GM18526 (cell line): ENCODE results near the gene ERGIC1.

Source experiments
- POLR2A ChIP-seq: IDR thresholded peaks from 3 replicates; pipeline ENCODE4 v1.6.1; 2011; ENCODE audit not compliant: insufficient read length; ENCODE audit errors: extremely low read depth

ERGIC1 gene

GRCh38 chr5:172919525-172920446 is 85.7 kb downstream of the ERGIC1 start:
- TF ChIP-seq POLR2A, result no peak

DNA sequence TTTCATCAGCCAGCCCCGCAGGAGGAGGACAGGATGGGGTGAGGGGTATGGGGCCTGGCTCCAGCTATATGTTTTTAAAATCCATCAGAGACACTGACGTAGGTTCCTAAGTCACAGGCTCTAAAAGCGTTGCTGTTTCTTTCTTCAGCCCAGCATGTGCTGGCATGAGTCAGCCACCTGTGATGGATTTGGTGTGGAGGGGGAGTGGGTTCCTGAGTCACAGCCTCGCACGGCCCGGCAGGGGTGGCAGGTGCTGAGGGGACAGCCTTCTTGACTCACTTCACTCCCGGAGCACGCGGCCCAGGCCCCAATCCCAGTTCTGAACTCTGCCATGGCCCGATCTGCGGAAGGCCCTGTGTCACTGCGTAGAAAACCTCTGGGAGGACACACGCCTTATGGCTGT is 86.4 kb downstream of the ERGIC1 start:
- no peak for TF ChIP-seq POLR2A

DNA sequence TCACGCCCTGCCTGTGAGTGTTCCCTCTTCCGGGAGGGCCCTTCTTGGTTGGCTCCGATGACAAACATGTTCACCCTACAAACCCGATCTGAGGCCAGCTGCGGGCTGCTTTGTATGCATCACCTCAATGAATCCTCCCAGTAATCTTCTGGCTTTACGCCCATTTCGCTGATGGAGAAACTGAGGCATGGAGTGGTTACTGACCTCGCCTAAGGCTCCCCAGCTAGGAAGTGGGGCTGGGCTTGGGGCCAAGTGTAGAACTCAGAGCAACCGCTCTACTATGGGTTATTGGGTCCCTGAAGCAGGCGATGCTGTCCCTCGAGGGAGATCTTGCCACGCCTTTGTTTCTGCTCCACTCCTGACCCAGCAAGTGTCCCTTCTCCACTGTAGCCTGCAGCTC is 86.9 kb downstream of the ERGIC1 start:
- TF ChIP-seq POLR2A, result no peak

DNA sequence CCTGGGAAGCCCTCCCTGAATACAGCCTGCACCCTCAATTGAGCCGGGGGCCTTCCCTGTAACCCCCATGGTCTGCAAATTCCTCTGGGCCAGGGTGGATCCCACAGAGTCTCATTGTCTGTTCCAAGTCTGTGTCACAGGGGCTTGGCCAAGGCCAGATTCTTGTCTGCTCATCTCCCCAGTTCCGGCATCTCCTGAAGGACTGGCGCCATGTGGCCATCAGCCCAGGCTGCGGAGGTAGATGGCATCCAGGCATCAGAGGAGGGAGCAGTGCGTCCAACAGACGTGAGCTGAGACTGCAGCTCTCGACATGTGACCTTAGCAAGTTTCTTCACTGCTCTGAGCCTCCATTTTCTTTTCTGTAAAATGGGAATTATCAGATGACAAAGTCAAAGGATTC is 87.9 kb downstream of the ERGIC1 start:
- TF ChIP-seq POLR2A, result no peak

- TF ChIP-seq POLR2A, result no peak
Observed at GRCh38 chr5:172923539-172923938, 89.5 kb downstream of the ERGIC1 start.

GRCh38 chr5:172925336-172925948 is 91.4 kb downstream of the ERGIC1 start:
- no peak for TF ChIP-seq POLR2A

DNA sequence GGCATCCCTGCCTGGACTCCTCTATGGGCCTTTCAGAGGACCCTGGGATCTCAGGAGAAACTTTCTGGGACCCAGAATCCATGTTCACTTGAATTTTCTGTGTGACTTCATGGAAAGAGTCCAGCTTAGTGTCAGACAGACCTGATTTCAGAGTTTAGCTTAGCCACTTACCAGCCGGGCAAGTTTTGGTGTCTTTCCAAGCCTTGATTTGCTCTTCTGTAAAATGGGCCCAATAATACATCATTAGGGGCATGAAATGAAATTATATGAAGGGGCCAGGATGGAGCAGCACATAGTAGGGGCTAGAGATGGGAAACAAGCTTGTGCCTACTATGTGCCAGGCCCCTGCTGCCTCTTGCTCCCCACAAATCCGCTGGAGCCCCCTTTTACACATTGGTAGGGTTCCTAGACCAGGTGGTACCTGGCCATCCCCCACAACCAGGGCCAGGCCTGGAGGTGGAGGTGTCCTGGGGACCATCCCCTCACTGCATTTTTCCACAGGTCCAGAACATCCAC is 92.0 kb downstream of the ERGIC1 start:
- TF ChIP-seq POLR2A, result no peak

DNA sequence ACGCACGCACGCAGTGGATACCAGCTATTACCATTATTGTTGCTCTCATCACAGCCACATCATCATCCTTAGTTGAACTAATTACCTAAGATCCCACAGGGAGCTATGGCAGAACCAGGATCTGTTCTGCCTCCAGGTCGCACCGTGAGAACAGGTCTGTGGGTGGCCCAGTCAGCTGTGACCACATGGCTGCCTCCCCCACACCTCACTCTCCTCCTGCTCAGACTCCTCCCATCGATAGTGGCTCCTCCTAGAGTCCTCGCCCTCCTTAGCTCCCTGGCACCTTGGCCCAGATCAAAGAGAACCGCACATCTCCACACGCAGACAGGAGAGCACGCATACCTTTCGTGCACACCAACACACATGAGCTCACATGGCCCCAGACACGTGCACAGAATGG is 92.7 kb downstream of the ERGIC1 start:
- TF ChIP-seq POLR2A, result no peak

DNA sequence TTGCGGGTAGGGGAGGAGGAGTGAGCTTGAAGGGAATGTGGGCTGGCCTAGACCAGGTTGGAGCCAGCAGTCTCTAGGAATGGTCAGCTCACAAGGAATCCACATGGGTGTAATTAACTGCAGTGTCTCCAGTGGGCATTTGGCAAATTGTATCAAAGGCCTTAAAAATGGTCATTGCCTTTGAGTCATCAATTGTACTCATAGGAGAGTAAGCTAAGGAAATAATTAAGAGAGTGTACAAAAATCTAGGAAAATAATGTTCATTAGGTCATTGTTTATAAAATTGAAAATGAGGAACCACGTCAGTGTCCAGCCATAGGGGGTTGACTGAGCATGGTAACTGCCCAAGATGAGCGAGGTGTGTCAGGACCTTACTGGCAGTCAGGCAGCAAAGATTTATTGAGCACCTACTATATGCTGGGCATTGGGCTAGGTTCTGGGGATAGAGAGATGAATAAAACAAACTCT is 95.4 kb downstream of the ERGIC1 start:
- no peak for TF ChIP-seq POLR2A

DNA sequence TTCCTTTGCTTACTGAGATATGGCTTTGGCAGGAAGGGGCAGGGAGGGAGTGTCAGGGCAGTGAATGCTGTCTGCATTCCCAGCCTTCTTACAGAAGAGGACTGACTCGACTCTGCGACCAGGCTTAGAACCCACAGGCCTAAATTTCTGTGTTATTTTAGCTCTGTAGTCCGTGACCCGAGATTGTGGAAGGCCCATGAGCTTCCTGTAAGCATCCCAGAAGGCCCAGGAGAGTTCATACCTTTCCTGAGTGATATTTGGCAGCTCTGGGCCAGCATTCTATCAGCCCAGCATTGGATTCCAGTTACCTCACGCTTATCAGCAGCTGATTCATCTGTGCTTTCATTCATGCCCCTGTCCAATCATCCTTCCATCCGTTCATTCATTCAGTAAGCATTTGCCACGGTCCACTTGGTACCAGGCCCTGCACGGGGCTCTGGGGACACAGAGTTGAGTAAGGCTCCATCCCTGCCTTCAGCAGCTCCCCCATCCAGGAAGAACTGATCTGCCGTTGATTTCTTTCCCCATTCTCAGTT is 97.0 kb downstream of the ERGIC1 start:
- TF ChIP-seq POLR2A, result no peak

DNA sequence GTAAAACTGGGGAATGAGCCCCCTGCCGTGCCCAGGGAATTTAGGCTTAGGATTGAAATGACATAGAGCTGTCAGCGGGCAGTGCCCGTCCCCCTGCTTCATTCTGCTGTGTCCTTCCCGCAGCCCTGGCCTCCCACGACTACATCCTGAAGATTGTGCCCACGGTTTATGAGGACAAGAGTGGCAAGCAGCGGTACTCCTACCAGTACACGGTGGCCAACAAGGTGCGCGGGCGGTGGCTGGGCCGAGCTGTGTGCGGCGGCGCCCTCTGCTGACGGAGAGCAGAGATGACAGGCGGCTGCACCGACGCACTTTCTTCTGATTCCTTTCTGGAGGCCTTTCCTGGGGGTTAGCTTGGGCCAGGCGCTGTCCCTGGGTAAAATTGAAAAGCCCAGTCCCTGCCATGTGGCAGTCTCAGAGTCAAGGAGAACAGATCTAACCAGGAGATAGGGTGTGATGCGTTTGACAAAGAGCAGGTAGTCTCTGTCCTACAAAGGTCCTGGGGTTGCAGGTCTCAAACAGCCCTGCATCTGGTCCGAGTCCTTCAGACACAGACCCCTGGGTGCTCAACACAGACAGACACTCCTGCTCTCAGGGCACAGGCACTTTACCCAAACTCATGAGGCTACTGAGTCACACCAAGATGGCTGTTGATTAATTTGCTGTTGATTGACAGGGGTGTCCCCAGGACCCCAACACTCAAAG is 98.4 kb downstream of the ERGIC1 start:
- TF ChIP-seq POLR2A, result no peak

- TF ChIP-seq POLR2A, result no peak
Observed at GRCh38 chr5:172933238-172933637, 99.2 kb downstream of the ERGIC1 start.

GRCh38 chr5:172935096-172935495 is 101.0 kb downstream of the ERGIC1 start:
- TF ChIP-seq POLR2A, result no peak

DNA sequence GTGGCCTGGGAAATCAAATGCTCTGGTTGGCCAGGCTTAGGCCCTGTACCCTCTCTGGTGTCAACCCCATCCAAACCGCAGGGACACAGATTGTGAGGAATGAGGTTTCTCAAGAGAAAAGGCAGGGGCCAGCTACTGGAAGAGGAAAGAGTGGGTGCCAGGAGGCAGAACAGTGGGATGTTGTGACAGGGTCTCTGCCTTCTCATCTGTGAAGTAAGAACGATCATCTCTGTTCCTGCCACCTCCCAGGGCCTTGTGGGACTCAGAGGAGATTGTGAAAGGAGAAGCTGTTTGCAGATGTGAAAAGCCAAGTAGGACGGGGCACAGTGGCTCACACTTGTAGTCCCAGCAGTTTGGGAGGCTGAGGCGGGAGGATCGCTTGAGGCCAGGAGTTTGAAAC is 102.3 kb downstream of the ERGIC1 start:
- TF ChIP-seq POLR2A, result no peak

GRCh38 chr5:172939071-172939470 is 105.0 kb downstream of the ERGIC1 start:
- no peak for TF ChIP-seq POLR2A
